GM12891 (cell line): Measurements from ENCODE around the gene FBN1.

Experiments
- PAX5 ChIP-seq: IDR thresholded peaks from 2 replicates; pipeline ENCODE4 v1.6.1; 2011; ENCODE audit warnings: low read length, moderate library complexity, mild to moderate bottlenecking; ENCODE audit not compliant: insufficient read depth, severe bottlenecking
- POLR2AphosphoS5 ChIP-seq: IDR thresholded peaks from 2 replicates; pipeline ENCODE4 v1.6.1; 2011; ENCODE audit warnings: low read depth, low read length, control low read depth

DNA sequence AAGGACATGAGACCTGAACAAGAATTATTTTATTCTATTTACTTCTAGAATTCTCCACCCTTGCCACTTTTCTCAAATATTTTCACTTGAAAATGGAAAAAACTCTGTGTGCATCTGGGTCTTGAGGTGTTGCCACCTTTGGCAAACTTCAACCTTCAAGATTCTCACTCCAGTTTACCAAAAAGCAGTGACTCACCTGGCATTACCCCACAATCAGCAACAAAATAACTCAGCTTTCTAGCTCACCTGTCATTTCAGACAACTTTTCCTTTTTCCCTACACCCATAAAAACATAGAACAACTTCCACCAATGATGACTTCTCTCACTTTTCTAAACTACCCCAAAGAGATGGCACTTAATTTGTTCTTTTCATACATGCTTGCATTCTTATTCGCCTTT lies 198.5 kb downstream of the FBN1 start:
- no peak for TF ChIP-seq POLR2AphosphoS5
- no peak for TF ChIP-seq PAX5
